K562 (cell line): Measurements from ENCODE around the gene AGK. TPM values are rescaled to one million over a fixed set of nuclear protein-coding genes. Genes with fewer than 3 reads are reported as not detected.
A peak's percentile ranks its signal among the peaks of the same experiment; 100 is the strongest.

Experiments
- ATAC-seq: fragments of 200-7000 bp; cut with Tn5 transposase; 3 replicates; pipeline ENCODE4 v1.9.1; 2020; ENCODE audit warnings: moderate library complexity
- BruUV-seq: library from RNA; stranded (reverse); fragments of 400-500 nt; replicated peaks from 2 replicates; lab custom pipeline; 2021; lab: Mats Ljungman, UMichigan
- CTCF ChIA-PET: fragments of 300-600 bp; formaldehyde crosslinking; extraction: SDS; loops from one replicate; lab custom pipeline; 2021; ENCODE audit warnings: low intra/inter-chr PET ratio; lab: Yijun Ruan, JAX
- POLR2A ChIA-PET: fragments of 300-600, 350-650 bp; sonication (Branson Sonifier 250); formaldehyde crosslinking; extraction: SDS; loops from one replicate; lab custom pipeline; 2021; ENCODE audit warnings: antibody characterized with exemption, inconsistent platforms; lab: Yijun Ruan, JAX
- DNase-seq, 4 experiments: peaks; one replicate each; pipeline versions ENCODE4 v3.0.0 to v3.0.0-alpha.2; 2011 to 2018; ENCODE audit warnings: low spot score in 3 of 4, mixed read lengths in 3 of 4; ENCODE audit errors: extremely low read depth in 1 of 4
- FAIRE-seq: peaks from 2 replicates; lab custom pipeline; 2011; peaks lifted over from hg19 to GRCh38; lab: Jason Lieb, UNC
- H2AFZ ChIP-seq: 2 replicates; pipeline ENCODE4 v1.6.0; 2011; ENCODE audit warnings: low read depth, low read length, control low read depth, inconsistent platforms
- H3K27ac ChIP-seq: fragments of 200-600 bp; 3 replicates; pipeline ENCODE4 v1.8.0; 2011; ENCODE audit warnings: low read depth, mild to moderate bottlenecking, control low read depth, inconsistent platforms, low read length, moderate library complexity, mixed read lengths; ENCODE audit errors: extremely low read depth
- H3K27me3 ChIP-seq, 2 experiments: fragments of 300-600 bp in 1 of 2; 2 replicates in 1 of 2; 3 replicates in 1 of 2; pipeline versions ENCODE4 v1.6.0 to v1.8.0; 2011; ENCODE audit warnings: inconsistent platforms in 2 of 2, low read length in 2 of 2, mild to moderate bottlenecking in 1 of 2, mixed read lengths in 1 of 2, moderate library complexity in 1 of 2; ENCODE audit not compliant: control insufficient read depth in 2 of 2, insufficient read depth in 2 of 2
- H3K36me3 ChIP-seq: fragments of 300-600 bp; 3 replicates; pipeline ENCODE4 v1.8.0; 2011; ENCODE audit warnings: mild to moderate bottlenecking, low read length, inconsistent platforms; ENCODE audit not compliant: control insufficient read depth, insufficient read depth
- H3K4me1 ChIP-seq, 2 experiments: fragments of 200-600 bp in 1 of 2; replicated peaks in 1 of 2; 2 replicates in 1 of 2; 3 replicates in 1 of 2; pipeline versions ENCODE4 v1.5.1 to v1.8.0; 2011; ENCODE audit warnings: inconsistent platforms in 2 of 2, low read length in 2 of 2, mild to moderate bottlenecking in 1 of 2, mixed read lengths in 1 of 2, moderate library complexity in 1 of 2; ENCODE audit not compliant: control insufficient read depth in 2 of 2, insufficient read depth in 2 of 2
- H3K4me2 ChIP-seq: 2 replicates; pipeline ENCODE4 v1.6.1; 2011; ENCODE audit warnings: low read length, control low read depth, inconsistent platforms, mixed read lengths; ENCODE audit not compliant: insufficient read depth
- H3K4me3 ChIP-seq: fragments of 200-600 bp; sonication (generic), shearing (Covaris generic); 2 replicates; pipeline ENCODE4 v1.5.1; 2016; ENCODE audit warnings: control low read depth, inconsistent platforms
- H3K79me2 ChIP-seq: fragments of 200-600 bp; 3 replicates; pipeline ENCODE4 v1.8.0; 2011; ENCODE audit warnings: low read length, inconsistent platforms; ENCODE audit not compliant: control insufficient read depth, insufficient read depth
- H3K9ac ChIP-seq, 2 experiments: 2 replicates each; pipeline versions ENCODE4 v1.6.0 to v1.6.1; 2011; ENCODE audit warnings: low read depth in 2 of 2, low read length in 2 of 2, control low read depth in 1 of 2, inconsistent platforms in 1 of 2, mild to moderate bottlenecking in 1 of 2, mixed read lengths in 1 of 2; ENCODE audit not compliant: insufficient read depth in 1 of 2
- H3K9me1 ChIP-seq: one replicate; pipeline ENCODE4 v1.6.0; 2011; ENCODE audit warnings: inconsistent platforms, mild to moderate bottlenecking, low read length, moderate library complexity; ENCODE audit not compliant: control insufficient read depth, insufficient read depth
- H3K9me3 ChIP-seq: replicated peaks from 2 replicates; pipeline ENCODE4 v1.5.1; 2011; ENCODE audit warnings: low read depth, low read length, inconsistent platforms; ENCODE audit not compliant: control insufficient read depth, insufficient read depth
- H4K20me1 ChIP-seq: replicated peaks from 2 replicates; pipeline ENCODE4 v1.6.1; 2011; ENCODE audit warnings: low read length, inconsistent platforms, mixed read lengths; ENCODE audit not compliant: control insufficient read depth, insufficient read depth
- CREB1 ChIP-seq, 2 experiments: sonication (generic) in 1 of 2; formaldehyde crosslinking in 1 of 2; IDR thresholded peaks; 2 replicates each; pipeline versions ENCODE4 v1.6.1 to v1.8.0; 2012 to 2022; ENCODE audit warnings: inconsistent platforms in 1 of 2, mild to moderate bottlenecking in 1 of 2, missing genetic modification reagents in 1 of 2, moderate library complexity in 1 of 2
- CREM ChIP-seq: IDR thresholded peaks from 2 replicates; pipeline ENCODE4 v1.6.1; 2014; ENCODE audit warnings: antibody characterized with exemption, low read depth
- HCFC1 ChIP-seq: IDR thresholded peaks from 2 replicates; pipeline ENCODE4 v1.6.1; 2012; ENCODE audit warnings: low read depth, low read length, improper control_type of control experiment
- KAT2B ChIP-seq: IDR thresholded peaks from one replicate; pipeline ENCODE4 v1.6.1; 2012; ENCODE audit warnings: low read depth, mild to moderate bottlenecking, control low read depth, inconsistent platforms, low read length, moderate library complexity
- PHF21A ChIP-seq: fragments of 450-650 bp; IDR thresholded peaks from 2 replicates; pipeline ENCODE4 v1.6.1; 2017; ENCODE audit warnings: low read depth, borderline replicate concordance
- YY1 ChIP-seq, 3 experiments: IDR thresholded peaks; 2 replicates each; pipeline ENCODE4 v1.6.1; 2011; ENCODE audit warnings: low read length in 2 of 3, mild to moderate bottlenecking in 2 of 3, moderate library complexity in 2 of 3, borderline replicate concordance in 1 of 3, control low read depth in 1 of 3, low read depth in 1 of 3; ENCODE audit not compliant: insufficient read depth in 3 of 3, insufficient replicate concordance in 2 of 3, control insufficient read depth in 1 of 3, insufficient read length in 1 of 3; ENCODE audit errors: extremely low read depth in 1 of 3
- ZNF316 ChIP-seq: fragments of 450-650 bp; IDR thresholded peaks from 2 replicates; pipeline ENCODE4 v1.6.1; 2016
- WGBS: fragments of 100-300 bp; shearing (Covaris generic); methylation state at CpG from one replicate; pipeline ENCODE4 v1.1.6; 2016; ENCODE audit warnings: low coverage, mixed read lengths; ENCODE audit not compliant: insufficient coverage; ENCODE audit errors: missing lambda C conversion rate; 5-methylcytosine and 5-hydroxymethylcytosine counted together
- in situ Hi-C: fragments of 300-500 bp; cut with MboI; formaldehyde crosslinking; loops from 4 replicates; pipeline ENCODE4 v1.15.0; 2018; ENCODE audit warnings: inconsistent platforms, mixed read lengths
- intact Hi-C: fragments of 100-400 bp; cut with micrococcal nuclease; formaldehyde crosslinking; loops from 2 replicates; pipeline ENCODE4 v1.14.2; 2022
- polyA plus RNA-seq, 8 experiments: library from polyadenylated mRNA; depleted of rRNA in 4 of 8; stranded (reverse) in 5 of 8; unstranded in 3 of 8; fragments of >200 nt; fragmentation: Nextera tagmentation in 2 of 8; fragmentation: Illumina TruSeq in 1 of 8; extraction: Ambion mirVana in 2 of 8; extraction: Trizol in 1 of 8; gene quantifications; 2 replicates each; pipeline versions ENCODE4 v1.2.1 to v1.2.3, GENCODE V29; 2011 to 2014; ENCODE audit warnings: inconsistent platforms in 1 of 8, missing spikeins in 1 of 8
- total RNA-seq, 7 experiments: library from RNA; depleted of rRNA in 6 of 7; stranded (reverse); fragments of >200 nt in 6 of 7; fragmentation: Illumina TruSeq in 2 of 7; extraction: Trizol in 2 of 7; gene quantifications; 2 replicates each; pipeline versions ENCODE4 v1.2.1 to v1.2.3, GENCODE V29; 2011 to 2021; ENCODE audit warnings: low replicate concordance in 1 of 7

The AGK gene
- total and polyA plus RNA-seq, 9 of the 15 experiments (the other 6 are each of a cell fraction or from before 2014, with no cell fraction given), result 50.7 to 128 (median 71.8) TPM

GRCh38 chr7:141563956-141564623 is 12.9 kb downstream of the AGK start (continued):
- TF ChIP-seq CREB1 (IDR thresholded peaks at IDR 0.05) (peak; percentile 20; the same call in 1 of the 2 replicates), CREB1 (CRISPR knock-in tag; IDR thresholded peaks at IDR 0.05) (no peak), KAT2B (no peak), CREM (peak; percentile 57; the same call in 1 of the 2 replicates), HCFC1 (peak; percentile 87), YY1 (IDR thresholded peaks at IDR 0.05; ENCODE audit: borderline replicate concordance in 1 of 3, control insufficient read depth in 1 of 3, extremely low read depth in 1 of 3, insufficient read depth in 3 of 3, insufficient read length in 1 of 3, insufficient replicate concordance in 2 of 3, low read depth in 1 of 3, low read length in 2 of 3) (peak in 1 of 3 experiments; percentile 68)

GRCh38 chr7:141567432-141567831 is 16.2 kb downstream of the AGK start:
- H3K4me3 ChIP-seq, result no peak overlapping the region
- ATAC-seq (no peak), FAIRE-seq (no peak), DNase-seq (no peak)
- H2AFZ ChIP-seq, result no peak overlapping the region
- H3K9me1 ChIP-seq, result no peaks in the 10 kb centered on the region
- H3K79me2 ChIP-seq, result no peaks in the 10 kb centered on the region
- no peak overlapping the region for H3K4me2 ChIP-seq
- H4K20me1 ChIP-seq, result no peaks in the 10 kb centered on the region
- WGBS, result 67% methylated on average over 1 of the region's 1 CpG
- intact Hi-C loops (no loop called here), in situ Hi-C loops (no loop called here)
- no TSS peak for BruUV-seq
- H3K27me3 ChIP-seq, result no peaks in the 10 kb centered on the region
- no peak overlapping the region for H3K9ac ChIP-seq
- TF ChIP-seq ZNF316 (0 out of 2 replicates have a peak, but pooled peaks have one; percentile 9), PHF21A (no peak)
- H3K9me3 ChIP-seq, result no peaks in the 10 kb centered on the region
- POLR2A ChIA-PET, result no interaction called here
- H3K27ac ChIP-seq, result no peak overlapping the region
- CTCF ChIA-PET, result no interaction called here
- H3K4me1 ChIP-seq, result no peaks in the 10 kb centered on the region; a peak in 1 of 5 replicates
- peaks cover 70% of the 10 kb centered on the region for H3K36me3 ChIP-seq
